GM12892 (cell line): ENCODE data around the gene CDIPT.

Source experiments
- POLR2A ChIP-seq: IDR thresholded peaks from 2 replicates; pipeline ENCODE4 v1.6.1; 2011; ENCODE audit warnings: low read depth, low read length, control low read depth
- POLR2AphosphoS5 ChIP-seq: IDR thresholded peaks from 2 replicates; pipeline ENCODE4 v1.6.1; 2011; ENCODE audit warnings: low read depth, low read length, control low read depth
- TAF1 ChIP-seq: IDR thresholded peaks from 2 replicates; pipeline ENCODE4 v1.6.1; 2011; ENCODE audit warnings: low read depth, mild to moderate bottlenecking, control low read depth, low read length, borderline replicate concordance

GRCh38 chr16:29810699-29811169 lies 52.3 kb downstream of the CDIPT start:
- TF ChIP-seq POLR2A (no peak), POLR2AphosphoS5 (no peak), TAF1 (no peak)
